Neuron (in vitro differentiated cells): ENCODE measurements around the gene UBE3C.
"Not testable (repeated sequence)": the region's sequence is repeated elsewhere in the genome, so short reads cannot be mapped to it uniquely, and the experiment has no call there.

Experiments
- H2AFZ ChIP-seq: one replicate; pipeline ENCODE4 v1.6.1; 2013; ENCODE audit warnings: low read depth, mild to moderate bottlenecking, inconsistent platforms, low read length, moderate library complexity
- H3K27me3 ChIP-seq: one replicate; pipeline ENCODE4 v1.6.1; 2013; ENCODE audit warnings: low read length; ENCODE audit not compliant: insufficient read depth
- H3K36me3 ChIP-seq: one replicate; pipeline ENCODE4 v1.6.1; 2013; ENCODE audit warnings: low read length; ENCODE audit not compliant: insufficient read depth
- H3K4me1 ChIP-seq: one replicate; pipeline ENCODE4 v1.6.1; 2013; ENCODE audit warnings: low read length; ENCODE audit not compliant: insufficient read depth
- H3K4me3 ChIP-seq: 2 replicates; pipeline ENCODE4 v1.5.1; 2013; ENCODE audit warnings: mild to moderate bottlenecking, low read length, moderate library complexity
- H3K9me3 ChIP-seq: one replicate; pipeline ENCODE4 v1.6.1; 2013; ENCODE audit warnings: low read length

Gene UBE3C

GRCh38 chr7:157238087-157238486 lies 99.4 kb downstream of the UBE3C start:
- no peak overlapping the region for H3K4me3 ChIP-seq
- no peaks in the 10 kb centered on the region for H3K9me3 ChIP-seq
- H3K36me3 ChIP-seq: peaks cover 48% of the 10 kb centered on the region
- H3K27me3 ChIP-seq: no peaks in the 10 kb centered on the region
- H2AFZ ChIP-seq: no peak overlapping the region
- no peaks in the 10 kb centered on the region for H3K4me1 ChIP-seq

GRCh38 chr7:157239571-157240270 lies 101.0 kb downstream of the UBE3C start:
- Histone ChIP-seq H3K27me3 (no peaks in the 10 kb centered on the region), H3K4me1 (no peaks in the 10 kb centered on the region), H3K4me3 (no peak overlapping the region), H3K9me3 (no peaks in the 10 kb centered on the region), H2AFZ (no peak overlapping the region), H3K36me3 (peaks cover 33% of the 10 kb centered on the region)

- Histone ChIP-seq H3K4me3 (no peak overlapping the region), H3K36me3 (peaks cover 24% of the 10 kb centered on the region), H3K9me3 (no peaks in the 10 kb centered on the region), H3K4me1 (no peaks in the 10 kb centered on the region), H2AFZ (no peak overlapping the region), H3K27me3 (no peaks in the 10 kb centered on the region)
Measured at GRCh38 chr7:157241631-157242030, 102.9 kb downstream of the UBE3C start.

GRCh38 chr7:157244516-157245294 lies 106.0 kb downstream of the UBE3C start:
- Histone ChIP-seq H2AFZ (no peak overlapping the region), H3K4me1 (no peaks in the 10 kb centered on the region), H3K36me3 (peaks cover 31% of the 10 kb centered on the region), H3K9me3 (peaks cover 6% of the 10 kb centered on the region), H3K4me3 (no peak overlapping the region), H3K27me3 (no peaks in the 10 kb centered on the region)

- Histone ChIP-seq H3K4me1 (no peaks in the 10 kb centered on the region), H3K27me3 (no peaks in the 10 kb centered on the region), H2AFZ (no peak overlapping the region), H3K36me3 (peaks cover 26% of the 10 kb centered on the region), H3K9me3 (peaks cover 6% of the 10 kb centered on the region), H3K4me3 (no peak overlapping the region)
Measured at GRCh38 chr7:157246052-157246451, 107.3 kb downstream of the UBE3C start.

GRCh38 chr7:157248659-157249058 lies 109.9 kb downstream of the UBE3C start:
- no peaks in the 10 kb centered on the region for H3K4me1 ChIP-seq
- H3K4me3 ChIP-seq: no peak overlapping the region
- H3K27me3 ChIP-seq: no peaks in the 10 kb centered on the region
- peaks cover 35% of the 10 kb centered on the region for H3K36me3 ChIP-seq
- H3K9me3 ChIP-seq: peaks cover 6% of the 10 kb centered on the region
- no peak overlapping the region for H2AFZ ChIP-seq

GRCh38 chr7:157250605-157251228 lies 112.0 kb downstream of the UBE3C start:
- no peaks in the 10 kb centered on the region for H3K27me3 ChIP-seq
- H2AFZ ChIP-seq: no peak overlapping the region
- peaks cover 50% of the 10 kb centered on the region for H3K36me3 ChIP-seq
- no peak overlapping the region for H3K4me3 ChIP-seq
- H3K9me3 ChIP-seq: peaks cover 6% of the 10 kb centered on the region
- no peaks in the 10 kb centered on the region for H3K4me1 ChIP-seq

GRCh38 chr7:157251817-157252216 lies 113.1 kb downstream of the UBE3C start:
- not testable (repeated sequence) for H3K27me3 ChIP-seq, H3K9me3 ChIP-seq, H3K4me1 ChIP-seq, H3K4me3 ChIP-seq, H2AFZ ChIP-seq
- H3K36me3 ChIP-seq: peaks cover 58% of the 10 kb centered on the region

GRCh38 chr7:157253850-157254249 lies 115.1 kb downstream of the UBE3C start:
- H2AFZ ChIP-seq: no peak overlapping the region
- H3K9me3 ChIP-seq: peaks cover 2% of the 10 kb centered on the region
- H3K27me3 ChIP-seq: no peaks in the 10 kb centered on the region
- H3K36me3 ChIP-seq: peaks cover 62% of the 10 kb centered on the region
- H3K4me3 ChIP-seq: no peak overlapping the region
- H3K4me1 ChIP-seq: no peaks in the 10 kb centered on the region

- H3K4me3 ChIP-seq, H2AFZ ChIP-seq, H3K4me1 ChIP-seq, H3K27me3 ChIP-seq, H3K9me3 ChIP-seq: not testable (repeated sequence)
- peaks cover 66% of the 10 kb centered on the region for H3K36me3 ChIP-seq
Measured at GRCh38 chr7:157254781-157255180, 116.1 kb downstream of the UBE3C start.

- Histone ChIP-seq H3K36me3 (peaks cover 68% of the 10 kb centered on the region), H3K4me3 (no peak overlapping the region), H3K27me3 (no peaks in the 10 kb centered on the region), H3K9me3 (no peaks in the 10 kb centered on the region), H2AFZ (no peak overlapping the region), H3K4me1 (no peaks in the 10 kb centered on the region)
Measured at GRCh38 chr7:157255201-157255606, 116.5 kb downstream of the UBE3C start.

- Histone ChIP-seq H3K4me1 (no peaks in the 10 kb centered on the region), H3K36me3 (peaks cover 53% of the 10 kb centered on the region), H3K27me3 (no peaks in the 10 kb centered on the region), H3K4me3 (no peak overlapping the region), H3K9me3 (no peaks in the 10 kb centered on the region), H2AFZ (no peak overlapping the region)
Measured at GRCh38 chr7:157263156-157263555, 124.4 kb downstream of the UBE3C start.

- H3K27me3 ChIP-seq: no peaks in the 10 kb centered on the region
- peaks cover 51% of the 10 kb centered on the region for H3K36me3 ChIP-seq
- H3K9me3 ChIP-seq: no peaks in the 10 kb centered on the region
- no peak overlapping the region for H3K4me3 ChIP-seq
- no peaks in the 10 kb centered on the region for H3K4me1 ChIP-seq
- H2AFZ ChIP-seq: no peak overlapping the region
Measured at GRCh38 chr7:157265051-157265450, 126.3 kb downstream of the UBE3C start.
